Measurements from ENCODE around the gene ATP5MG.

The ATP5MG gene

GRCh38 chr11:118410055-118410745 lies 8.8 kb downstream of the ATP5MG start (continued):
- TF ChIP-seq ZBTB44 (tag by site-specific recombination; IDR thresholded peaks at IDR 0.05) (no peak), SCRT2 (tag by site-specific recombination; IDR thresholded peaks at IDR 0.05) (no peak)

- Histone ChIP-seq H3K4me1 (ENCODE audit: control insufficient read depth, insufficient read depth, low read length) (peaks cover under 1% of the 10 kb centered on the region; the same call in 1 of the 2 replicates), H3K9me3 (ENCODE audit: control insufficient read depth, insufficient read depth, low read depth, low read length) (no peaks in the 10 kb centered on the region), H3K4me3 (ENCODE audit: low read depth, low read length) (no peak overlapping the region), H3K27ac (ENCODE audit: extremely low read depth, low read depth, low read length) (no peak overlapping the region), H3K36me3 (ENCODE audit: control insufficient read depth in 2 of 2, insufficient read depth in 1 of 2, low read length in 2 of 2) (peaks cover 5 to 34% of the 10 kb centered on the region in 2 experiments)
- ChIA-PET CTCF (no interaction called here), POLR2A (interaction anchor here (1.0 kb wide), 1 partner anchor 9 kb away, joined by 4 read pairs; no protein-coding TSS in a partner anchor)
- TF ChIP-seq KLF7 (tag by site-specific recombination; IDR thresholded peaks at IDR 0.05; ENCODE audit: borderline replicate concordance): no peak
Measured at GRCh38 chr11:118411530-118411929, 10.1 kb downstream of the ATP5MG start.

GRCh38 chr11:118412921-118413320 lies 11.5 kb downstream of the ATP5MG start:
- Histone ChIP-seq H3K36me3 (ENCODE audit: control insufficient read depth in 2 of 2, insufficient read depth in 1 of 2, low read length in 2 of 2) (peaks cover 0 to 22% of the 10 kb centered on the region in 2 experiments; a peak in 2 of 3 replicates), H3K4me3 (ENCODE audit: low read depth, low read length) (no peak overlapping the region), H3K27ac (ENCODE audit: extremely low read depth, low read depth, low read length) (no peak overlapping the region), H3K4me1 (ENCODE audit: control insufficient read depth, insufficient read depth, low read length) (no peaks in the 10 kb centered on the region), H3K9me3 (ENCODE audit: control insufficient read depth, insufficient read depth, low read depth, low read length) (no peaks in the 10 kb centered on the region)
- ChIA-PET CTCF (interaction anchor here (0.7 kb wide), 1 partner anchor 214 kb away, joined by 3 read pairs; no protein-coding TSS in a partner anchor), POLR2A (no interaction called here)
- TF ChIP-seq ZBTB7A (tag by site-specific recombination; IDR thresholded peaks at IDR 0.05; ENCODE audit: low read depth) (no peak), ZNF677 (tag by site-specific recombination; IDR thresholded peaks at IDR 0.05) (no peak), ZNF37A (tag by site-specific recombination; IDR thresholded peaks at IDR 0.05) (no peak), OVOL3 (tag by site-specific recombination; IDR thresholded peaks at IDR 0.05) (no peak)

GRCh38 chr11:118415062-118415738 lies 13.8 kb downstream of the ATP5MG start:
- H3K4me1 ChIP-seq (ENCODE audit: control insufficient read depth, insufficient read depth, low read length): no peaks in the 10 kb centered on the region
- no peak for TF ChIP-seq ZFHX2 (tag by site-specific recombination; conservative IDR thresholded peaks at IDR 0.05)
- no peaks in the 10 kb centered on the region for H3K9me3 ChIP-seq (ENCODE audit: control insufficient read depth, insufficient read depth, low read depth, low read length)
- H3K27ac ChIP-seq (ENCODE audit: extremely low read depth, low read depth, low read length): no peak overlapping the region
- ChIA-PET CTCF (no interaction called here), POLR2A (interaction anchor here (0.6 to 2.5 kb wide), 3 partner anchors 13 to 217 kb away, joined by 3 to 14 read pairs (median 4); partner anchors contain the start of genes ATP5MG and KMT2A)
- no peak overlapping the region for H3K4me3 ChIP-seq (ENCODE audit: low read depth, low read length)
- peaks cover 0 to 2% of the 10 kb centered on the region in 2 experiments; a peak in 1 of 3 replicates for H3K36me3 ChIP-seq (ENCODE audit: control insufficient read depth in 2 of 2, insufficient read depth in 1 of 2, low read length in 2 of 2)

DNA sequence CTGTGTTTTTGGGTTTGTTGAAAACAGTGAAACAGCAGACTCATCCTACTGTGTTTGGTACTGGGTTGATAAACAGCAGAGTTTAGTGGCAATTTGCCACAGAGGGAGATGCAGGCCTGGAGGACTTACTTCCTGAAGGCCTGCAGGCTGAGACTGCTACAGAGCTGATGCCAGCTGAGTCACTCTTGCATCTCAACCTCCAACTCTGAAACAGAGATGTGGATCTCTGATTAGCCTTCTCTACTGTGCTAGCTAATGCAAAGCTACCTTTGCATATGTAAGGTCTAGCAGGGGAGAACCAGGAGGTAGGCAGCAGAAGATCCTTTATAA lies 14.3 kb downstream of the ATP5MG start:
- CTCF ChIA-PET: no interaction called here
- Histone ChIP-seq H3K9me3 (ENCODE audit: control insufficient read depth, insufficient read depth, low read depth, low read length) (no peaks in the 10 kb centered on the region), H3K27ac (ENCODE audit: extremely low read depth, low read depth, low read length) (no peak overlapping the region), H3K4me1 (ENCODE audit: control insufficient read depth, insufficient read depth, low read length) (no peaks in the 10 kb centered on the region), H3K36me3 (ENCODE audit: control insufficient read depth in 2 of 2, insufficient read depth in 1 of 2, low read length in 2 of 2) (no peaks in the 10 kb centered on the region), H3K4me3 (ENCODE audit: low read depth, low read length) (no peak overlapping the region)
- POLR2A ChIA-PET: interaction anchor here (0.6 to 2.5 kb wide), 3 partner anchors 14 to 217 kb away, joined by 3 to 14 read pairs (median 4); partner anchors contain the start of genes ATP5MG and KMT2A
- TF ChIP-seq ZNF488 (tag by site-specific recombination; IDR thresholded peaks at IDR 0.05): no peak
- TF ChIP-seq SP7 (tag by site-specific recombination; IDR thresholded peaks at IDR 0.05): peak; percentile 23; the same call in 1 of the 2 replicates
- TF ChIP-seq KLF16 (tag by site-specific recombination; IDR thresholded peaks at IDR 0.05): no peak
- TF ChIP-seq ZBTB17 (tag by site-specific recombination; IDR thresholded peaks at IDR 0.05): peak; percentile 82
- no peak for TF ChIP-seq SALL2 (tag by site-specific recombination; IDR thresholded peaks at IDR 0.05; ENCODE audit: borderline replicate concordance)
- peak; percentile 59 for TF ChIP-seq ZBTB44 (tag by site-specific recombination; IDR thresholded peaks at IDR 0.05)
- TF ChIP-seq YY2 (tag by site-specific recombination; IDR thresholded peaks at IDR 0.05): no peak
- TF ChIP-seq ZNF274 (IDR thresholded peaks at IDR 0.05; ENCODE audit: low read length): no peak
- no peak for TF ChIP-seq ZNF274 (tag by site-specific recombination; IDR thresholded peaks at IDR 0.05; ENCODE audit: borderline replicate concordance)
- TF ChIP-seq ZNF211 (tag by site-specific recombination; IDR thresholded peaks at IDR 0.05; ENCODE audit: low read depth): no peak
- TF ChIP-seq SCRT2 (tag by site-specific recombination; IDR thresholded peaks at IDR 0.05): no peak
- 0 out of 2 replicates have a peak, but pooled peaks have one; percentile 22 for TF ChIP-seq ZEB2 (tag by site-specific recombination; IDR thresholded peaks at IDR 0.05)
- TF ChIP-seq ZNF660 (tag by site-specific recombination; IDR thresholded peaks at IDR 0.05): peak; percentile 27; the same call in 1 of the 2 replicates
